HepG2 (cell line): ENCODE data around the gene DAG1. TPM values are rescaled to one million over a fixed set of nuclear protein-coding genes. Genes with fewer than 3 reads are reported as not detected.

Experiments
- EED ChIP-seq: sonication (generic); formaldehyde crosslinking; IDR thresholded peaks from 2 replicates; pipeline ENCODE4 v1.5.0; 2020; ENCODE audit warnings: mild to moderate bottlenecking, missing genetic modification reagents
- GABPA ChIP-seq, 2 experiments: IDR thresholded peaks; 2 replicates each; pipeline ENCODE4 v1.6.1; 2011 to 2016; ENCODE audit warnings: low read depth in 2 of 2, low read length in 1 of 2, missing biosample characterization in 1 of 2, missing genetic modification characterization in 1 of 2
- KMT2A ChIP-seq: sonication (generic); formaldehyde crosslinking; IDR thresholded peaks from 2 replicates; pipeline ENCODE4 v1.4.0; 2020; ENCODE audit warnings: missing genetic modification reagents
- NBN ChIP-seq: fragments of 450-650 bp; conservative IDR thresholded peaks from 2 replicates; pipeline ENCODE4 v1.6.1; 2017
- PITX1 ChIP-seq: sonication (generic); formaldehyde crosslinking; IDR thresholded peaks from 2 replicates; pipeline ENCODE4 v1.5.1; 2020; ENCODE audit warnings: mild to moderate bottlenecking, missing genetic modification reagents
- RCOR2 ChIP-seq: IDR thresholded peaks from 2 replicates; pipeline ENCODE4 v1.6.1; 2016; ENCODE audit warnings: missing biosample characterization, missing genetic modification reagents
- TMF1 ChIP-seq: sonication (generic); formaldehyde crosslinking; IDR thresholded peaks from 2 replicates; pipeline ENCODE4 v1.8.1; 2022; ENCODE audit warnings: low read depth, missing genetic modification reagents
- ZBTB8A ChIP-seq: sonication (generic); formaldehyde crosslinking; IDR thresholded peaks from 2 replicates; pipeline ENCODE4 v1.4.0; 2020; ENCODE audit warnings: mild to moderate bottlenecking, low read depth, missing genetic modification reagents, borderline replicate concordance
- ZNF101 ChIP-seq: sonication (generic); formaldehyde crosslinking; IDR thresholded peaks from 2 replicates; pipeline ENCODE4 v1.4.0; 2020; ENCODE audit warnings: mild to moderate bottlenecking, low read depth, missing genetic modification reagents, borderline replicate concordance
- ZNF230 ChIP-seq: sonication (generic); formaldehyde crosslinking; IDR thresholded peaks from 2 replicates; pipeline ENCODE4 v1.4.0; 2020; ENCODE audit warnings: mild to moderate bottlenecking, missing genetic modification reagents
- ZNF589 ChIP-seq: sonication (generic); formaldehyde crosslinking; conservative IDR thresholded peaks from 2 replicates; pipeline ENCODE4 v1.8.0; 2022; ENCODE audit warnings: mild to moderate bottlenecking, moderate library complexity, missing genetic modification reagents
- ZNF83 ChIP-seq: sonication (generic); formaldehyde crosslinking; IDR thresholded peaks from 2 replicates; pipeline ENCODE4 v1.4.0; 2020; ENCODE audit warnings: missing genetic modification reagents, mild to moderate bottlenecking, borderline replicate concordance
- polyA plus RNA-seq, 8 experiments: library from polyadenylated mRNA; depleted of rRNA in 3 of 8; stranded (reverse) in 7 of 8; unstranded in 1 of 8; fragments of >200 nt; fragmentation: Illumina TruSeq in 4 of 8; extraction: Trizol in 4 of 8; gene quantifications; 2 replicates each; pipeline versions ENCODE4 v1.2.1 to v1.2.3, GENCODE V29; 2011 to 2016; ENCODE audit warnings: low read depth in 4 of 8, missing spikeins in 1 of 8, mixed read lengths in 1 of 8; ENCODE audit not compliant: insufficient read depth in 1 of 8
- total RNA-seq, 5 experiments: library from RNA; depleted of rRNA; stranded (reverse); fragments of >200 nt; fragmentation: Illumina TruSeq; extraction: Trizol; gene quantifications; 2 replicates each; pipeline ENCODE4 v1.2.3, GENCODE V29; 2016; ENCODE audit warnings: low read depth in 1 of 5
- TF ChIP-seq, protein P1 (sequence below): sonication (generic); formaldehyde crosslinking; IDR thresholded peaks from 2 replicates; pipeline ENCODE4 v1.4.0; 2020; ENCODE audit warnings: mild to moderate bottlenecking, missing genetic modification reagents
- TF ChIP-seq, protein P2 (sequence below): sonication (generic); formaldehyde crosslinking; conservative IDR thresholded peaks from 2 replicates; pipeline ENCODE4 v1.4.0; 2020; ENCODE audit warnings: mild to moderate bottlenecking, missing genetic modification reagents, moderate library complexity
- TF ChIP-seq, protein P3 (sequence below): sonication (generic); formaldehyde crosslinking; conservative IDR thresholded peaks from 2 replicates; pipeline ENCODE4 v1.8.0; 2022; ENCODE audit warnings: mild to moderate bottlenecking, moderate library complexity, missing genetic modification reagents
- TF ChIP-seq, protein P4 (sequence below): IDR thresholded peaks from 2 replicates; pipeline ENCODE4 v1.6.1; 2012; ENCODE audit warnings: inconsistent platforms
- TF ChIP-seq, protein P5 (sequence below): sonication (generic); formaldehyde crosslinking; conservative IDR thresholded peaks from 2 replicates; pipeline ENCODE4 v1.4.0; 2020; ENCODE audit warnings: missing genetic modification reagents

The DAG1 gene
- total and polyA plus RNA-seq, 2 of the 13 experiments (the other 11 are each of a cell fraction or from before 2014, with no cell fraction given) = 47.3 to 50.4 TPM

DNA sequence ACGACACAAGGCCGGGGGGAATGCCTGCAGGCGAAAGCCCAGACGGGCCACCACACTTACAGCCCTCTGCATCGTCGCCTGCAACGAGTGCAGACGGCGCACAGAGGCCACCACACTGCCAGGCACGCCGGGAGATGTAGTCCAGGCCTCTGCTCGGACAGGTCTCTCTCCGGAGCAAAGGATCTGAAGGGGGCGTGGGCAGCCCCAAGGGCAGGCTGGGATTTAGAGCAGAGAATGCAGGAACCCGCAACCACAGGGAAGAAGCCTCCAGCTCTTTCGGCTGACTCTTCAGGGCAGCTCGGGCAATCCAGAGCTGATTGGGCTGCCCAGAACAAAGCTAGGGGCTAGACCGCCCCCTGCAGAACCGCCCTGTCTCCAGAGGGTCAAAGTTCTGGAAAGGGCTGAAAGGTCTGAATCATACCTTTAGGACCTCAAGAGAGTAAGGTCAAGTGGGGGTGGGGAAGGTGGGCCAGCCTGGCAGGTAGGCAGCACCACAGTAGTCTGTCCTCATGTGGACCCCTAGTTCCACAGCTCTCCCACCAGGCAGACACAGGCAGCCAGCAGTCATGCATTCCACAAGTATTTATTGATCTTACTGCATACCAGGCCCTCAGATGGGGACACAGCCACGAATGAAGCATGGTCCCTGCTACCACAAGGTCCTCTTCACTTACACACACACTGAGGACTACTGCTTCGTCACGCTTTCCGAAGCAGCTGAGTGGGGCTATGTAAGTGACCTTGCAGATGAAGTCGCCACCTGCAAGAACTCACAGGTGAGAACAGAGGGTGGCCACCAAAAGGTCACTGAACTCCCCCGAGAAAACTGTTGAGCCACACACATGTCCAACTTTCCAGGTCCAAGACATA lies 47.5 kb upstream of the DAG1 start, which contains the start of gene AMT (continued):
- TF ChIP-seq PITX1 = no peak; the same call in 1 of the 2 replicates
- TF ChIP-seq ZNF589 (CRISPR knock-in tag) = peak; percentile 90; the same call in 1 of the 2 replicates
- TF ChIP-seq ZBTB8A (CRISPR knock-in tag) = no peak
- TF ChIP-seq, protein P1, sequence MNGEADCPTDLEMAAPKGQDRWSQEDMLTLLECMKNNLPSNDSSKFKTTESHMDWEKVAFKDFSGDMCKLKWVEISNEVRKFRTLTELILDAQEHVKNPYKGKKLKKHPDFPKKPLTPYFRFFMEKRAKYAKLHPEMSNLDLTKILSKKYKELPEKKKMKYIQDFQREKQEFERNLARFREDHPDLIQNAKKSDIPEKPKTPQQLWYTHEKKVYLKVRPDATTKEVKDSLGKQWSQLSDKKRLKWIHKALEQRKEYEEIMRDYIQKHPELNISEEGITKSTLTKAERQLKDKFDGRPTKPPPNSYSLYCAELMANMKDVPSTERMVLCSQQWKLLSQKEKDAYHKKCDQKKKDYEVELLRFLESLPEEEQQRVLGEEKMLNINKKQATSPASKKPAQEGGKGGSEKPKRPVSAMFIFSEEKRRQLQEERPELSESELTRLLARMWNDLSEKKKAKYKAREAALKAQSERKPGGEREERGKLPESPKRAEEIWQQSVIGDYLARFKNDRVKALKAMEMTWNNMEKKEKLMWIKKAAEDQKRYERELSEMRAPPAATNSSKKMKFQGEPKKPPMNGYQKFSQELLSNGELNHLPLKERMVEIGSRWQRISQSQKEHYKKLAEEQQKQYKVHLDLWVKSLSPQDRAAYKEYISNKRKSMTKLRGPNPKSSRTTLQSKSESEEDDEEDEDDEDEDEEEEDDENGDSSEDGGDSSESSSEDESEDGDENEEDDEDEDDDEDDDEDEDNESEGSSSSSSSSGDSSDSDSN = no peak
- no peak for TF ChIP-seq RCOR2 (CRISPR knock-in tag)
- TF ChIP-seq, protein P2, sequence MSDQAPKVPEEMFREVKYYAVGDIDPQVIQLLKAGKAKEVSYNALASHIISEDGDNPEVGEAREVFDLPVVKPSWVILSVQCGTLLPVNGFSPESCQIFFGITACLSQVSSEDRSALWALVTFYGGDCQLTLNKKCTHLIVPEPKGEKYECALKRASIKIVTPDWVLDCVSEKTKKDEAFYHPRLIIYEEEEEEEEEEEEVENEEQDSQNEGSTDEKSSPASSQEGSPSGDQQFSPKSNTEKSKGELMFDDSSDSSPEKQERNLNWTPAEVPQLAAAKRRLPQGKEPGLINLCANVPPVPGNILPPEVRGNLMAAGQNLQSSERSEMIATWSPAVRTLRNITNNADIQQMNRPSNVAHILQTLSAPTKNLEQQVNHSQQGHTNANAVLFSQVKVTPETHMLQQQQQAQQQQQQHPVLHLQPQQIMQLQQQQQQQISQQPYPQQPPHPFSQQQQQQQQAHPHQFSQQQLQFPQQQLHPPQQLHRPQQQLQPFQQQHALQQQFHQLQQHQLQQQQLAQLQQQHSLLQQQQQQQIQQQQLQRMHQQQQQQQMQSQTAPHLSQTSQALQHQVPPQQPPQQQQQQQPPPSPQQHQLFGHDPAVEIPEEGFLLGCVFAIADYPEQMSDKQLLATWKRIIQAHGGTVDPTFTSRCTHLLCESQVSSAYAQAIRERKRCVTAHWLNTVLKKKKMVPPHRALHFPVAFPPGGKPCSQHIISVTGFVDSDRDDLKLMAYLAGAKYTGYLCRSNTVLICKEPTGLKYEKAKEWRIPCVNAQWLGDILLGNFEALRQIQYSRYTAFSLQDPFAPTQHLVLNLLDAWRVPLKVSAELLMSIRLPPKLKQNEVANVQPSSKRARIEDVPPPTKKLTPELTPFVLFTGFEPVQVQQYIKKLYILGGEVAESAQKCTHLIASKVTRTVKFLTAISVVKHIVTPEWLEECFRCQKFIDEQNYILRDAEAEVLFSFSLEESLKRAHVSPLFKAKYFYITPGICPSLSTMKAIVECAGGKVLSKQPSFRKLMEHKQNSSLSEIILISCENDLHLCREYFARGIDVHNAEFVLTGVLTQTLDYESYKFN (CRISPR knock-in tag) = peak; percentile 80
- TF ChIP-seq GABPA (IDR thresholded peaks at IDR 0.05; ENCODE audit: low read depth, low read length) = peak; percentile 33; the same call in 1 of the 2 replicates
- TF ChIP-seq GABPA (CRISPR knock-in tag; IDR thresholded peaks at IDR 0.05; ENCODE audit: low read depth) = peak; percentile 62
- no peak for TF ChIP-seq ZNF101 (CRISPR knock-in tag)
- TF ChIP-seq, protein P3, sequence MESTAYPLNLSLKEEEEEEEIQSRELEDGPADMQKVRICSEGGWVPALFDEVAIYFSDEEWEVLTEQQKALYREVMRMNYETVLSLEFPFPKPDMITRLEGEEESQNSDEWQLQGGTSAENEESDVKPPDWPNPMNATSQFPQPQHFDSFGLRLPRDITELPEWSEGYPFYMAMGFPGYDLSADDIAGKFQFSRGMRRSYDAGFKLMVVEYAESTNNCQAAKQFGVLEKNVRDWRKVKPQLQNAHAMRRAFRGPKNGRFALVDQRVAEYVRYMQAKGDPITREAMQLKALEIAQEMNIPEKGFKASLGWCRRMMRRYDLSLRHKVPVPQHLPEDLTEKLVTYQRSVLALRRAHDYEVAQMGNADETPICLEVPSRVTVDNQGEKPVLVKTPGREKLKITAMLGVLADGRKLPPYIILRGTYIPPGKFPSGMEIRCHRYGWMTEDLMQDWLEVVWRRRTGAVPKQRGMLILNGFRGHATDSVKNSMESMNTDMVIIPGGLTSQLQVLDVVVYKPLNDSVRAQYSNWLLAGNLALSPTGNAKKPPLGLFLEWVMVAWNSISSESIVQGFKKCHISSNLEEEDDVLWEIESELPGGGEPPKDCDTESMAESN (CRISPR knock-in tag) = peak; percentile 59; the same call in 1 of the 2 replicates
- TF ChIP-seq, protein P4, sequence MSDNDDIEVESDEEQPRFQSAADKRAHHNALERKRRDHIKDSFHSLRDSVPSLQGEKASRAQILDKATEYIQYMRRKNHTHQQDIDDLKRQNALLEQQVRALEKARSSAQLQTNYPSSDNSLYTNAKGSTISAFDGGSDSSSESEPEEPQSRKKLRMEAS = peak; percentile 78
- TF ChIP-seq, protein P5, sequence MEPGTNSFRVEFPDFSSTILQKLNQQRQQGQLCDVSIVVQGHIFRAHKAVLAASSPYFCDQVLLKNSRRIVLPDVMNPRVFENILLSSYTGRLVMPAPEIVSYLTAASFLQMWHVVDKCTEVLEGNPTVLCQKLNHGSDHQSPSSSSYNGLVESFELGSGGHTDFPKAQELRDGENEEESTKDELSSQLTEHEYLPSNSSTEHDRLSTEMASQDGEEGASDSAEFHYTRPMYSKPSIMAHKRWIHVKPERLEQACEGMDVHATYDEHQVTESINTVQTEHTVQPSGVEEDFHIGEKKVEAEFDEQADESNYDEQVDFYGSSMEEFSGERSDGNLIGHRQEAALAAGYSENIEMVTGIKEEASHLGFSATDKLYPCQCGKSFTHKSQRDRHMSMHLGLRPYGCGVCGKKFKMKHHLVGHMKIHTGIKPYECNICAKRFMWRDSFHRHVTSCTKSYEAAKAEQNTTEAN (CRISPR knock-in tag) = 0 out of 2 replicates have a peak, but pooled peaks have one; percentile 41
- TF ChIP-seq TMF1 (CRISPR knock-in tag) = 0 out of 2 replicates have a peak, but pooled peaks have one; percentile 25
- TF ChIP-seq KMT2A (CRISPR knock-in tag) = peak; percentile 13; the same call in 1 of the 2 replicates
- TF ChIP-seq EED (CRISPR knock-in tag) = no peak
- TF ChIP-seq ZNF83 = no peak
- TF ChIP-seq ZNF230 (CRISPR knock-in tag) = 0 out of 2 replicates have a peak, but pooled peaks have one; percentile 22
- no peak for TF ChIP-seq NBN
